Measurements from ENCODE around the gene C6orf89. TPM values are rescaled to one million over a fixed set of nuclear protein-coding genes. Genes with fewer than 3 reads are reported as not detected.

The C6orf89 gene
- total RNA-seq, 1 experiment from 2014 or later = 47.6 TPM

- H3K4me3 ChIP-seq = no peak overlapping the region
- H3K4me1 ChIP-seq (replicated peaks) = peaks cover 13% of the 10 kb centered on the region
- no peak overlapping the region for H3K27ac ChIP-seq
- no peaks in the 10 kb centered on the region for H3K27me3 ChIP-seq (replicated peaks)
- H3K9me3 ChIP-seq (replicated peaks) = no peaks in the 10 kb centered on the region
- DNase-seq (ENCODE audit: low read depth in 1 of 2, low spot score in 2 of 2) = no peak
- no peaks in the 10 kb centered on the region for H3K36me3 ChIP-seq
These were observed 74.0 kb downstream of the C6orf89 start for GRCh38 chr6:36959555-36960250.

DNA sequence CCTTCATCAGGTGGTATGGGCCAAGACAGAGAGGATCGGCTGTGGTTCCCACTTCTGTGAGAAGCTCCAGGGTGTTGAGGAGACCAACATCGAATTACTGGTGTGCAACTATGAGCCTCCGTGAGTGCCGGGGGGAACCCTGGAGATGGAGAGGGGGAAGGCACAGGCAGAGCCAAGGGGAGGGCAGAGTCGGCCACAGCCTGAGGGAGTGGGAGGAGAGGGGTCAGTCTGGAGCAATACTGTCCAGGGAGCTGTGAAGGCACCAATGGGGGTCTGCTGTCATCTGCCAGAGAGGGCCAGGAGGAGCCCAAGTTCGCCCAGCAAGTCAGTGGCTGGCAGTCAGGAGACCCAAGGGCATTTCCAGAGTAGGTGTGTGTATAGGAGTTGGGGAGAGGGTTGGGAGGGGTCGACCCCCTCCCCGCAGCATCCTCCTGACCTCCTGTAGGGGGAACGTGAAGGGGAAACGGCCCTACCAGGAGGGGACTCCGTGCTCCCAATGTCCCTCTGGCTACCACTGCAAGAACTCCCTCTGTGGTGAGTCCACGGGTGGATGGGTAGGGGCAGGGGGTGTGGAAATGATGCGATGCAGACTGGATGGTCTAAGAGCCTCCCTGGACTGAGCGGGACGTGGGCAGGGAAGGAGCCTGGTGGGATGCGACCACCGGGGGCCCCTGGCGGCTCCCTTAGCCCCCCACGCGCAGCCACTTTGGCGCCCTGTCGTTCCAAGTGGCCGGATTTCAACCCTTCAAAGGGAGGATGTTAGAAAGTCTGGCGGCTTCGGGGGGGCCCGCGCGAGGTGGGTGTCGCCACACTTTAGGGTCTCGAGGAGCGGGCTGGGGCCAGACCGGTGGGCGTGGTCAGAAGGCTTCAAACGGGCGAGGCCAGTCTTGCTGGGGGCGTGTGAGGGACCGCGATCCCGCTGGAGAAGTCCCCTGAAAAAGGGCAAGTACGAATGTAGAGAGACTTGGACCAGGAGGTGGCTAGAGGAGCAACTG lies 76.0 kb downstream of the C6orf89 start:
- peaks cover 13% of the 10 kb centered on the region for H3K4me1 ChIP-seq (replicated peaks)
- DNase-seq (ENCODE audit: low read depth in 1 of 2, low spot score in 2 of 2) = no peak
- H3K36me3 ChIP-seq = peaks cover under 1% of the 10 kb centered on the region
- no peak overlapping the region for H3K4me3 ChIP-seq
- H3K9me3 ChIP-seq (replicated peaks) = no peaks in the 10 kb centered on the region
- no peaks in the 10 kb centered on the region for H3K27me3 ChIP-seq (replicated peaks)
- H3K27ac ChIP-seq = no peak overlapping the region

- peaks cover 12% of the 10 kb centered on the region for H3K36me3 ChIP-seq
- H3K4me3 ChIP-seq = no peak overlapping the region
- H3K9me3 ChIP-seq (replicated peaks) = no peaks in the 10 kb centered on the region
- H3K4me1 ChIP-seq (replicated peaks) = peaks cover 13% of the 10 kb centered on the region
- H3K27ac ChIP-seq = no peak overlapping the region
- no peak for DNase-seq (ENCODE audit: low read depth in 1 of 2, low spot score in 2 of 2)
- no peaks in the 10 kb centered on the region for H3K27me3 ChIP-seq (replicated peaks)
These were observed 77.1 kb downstream of the C6orf89 start for GRCh38 chr6:36962874-36963273.

DNA sequence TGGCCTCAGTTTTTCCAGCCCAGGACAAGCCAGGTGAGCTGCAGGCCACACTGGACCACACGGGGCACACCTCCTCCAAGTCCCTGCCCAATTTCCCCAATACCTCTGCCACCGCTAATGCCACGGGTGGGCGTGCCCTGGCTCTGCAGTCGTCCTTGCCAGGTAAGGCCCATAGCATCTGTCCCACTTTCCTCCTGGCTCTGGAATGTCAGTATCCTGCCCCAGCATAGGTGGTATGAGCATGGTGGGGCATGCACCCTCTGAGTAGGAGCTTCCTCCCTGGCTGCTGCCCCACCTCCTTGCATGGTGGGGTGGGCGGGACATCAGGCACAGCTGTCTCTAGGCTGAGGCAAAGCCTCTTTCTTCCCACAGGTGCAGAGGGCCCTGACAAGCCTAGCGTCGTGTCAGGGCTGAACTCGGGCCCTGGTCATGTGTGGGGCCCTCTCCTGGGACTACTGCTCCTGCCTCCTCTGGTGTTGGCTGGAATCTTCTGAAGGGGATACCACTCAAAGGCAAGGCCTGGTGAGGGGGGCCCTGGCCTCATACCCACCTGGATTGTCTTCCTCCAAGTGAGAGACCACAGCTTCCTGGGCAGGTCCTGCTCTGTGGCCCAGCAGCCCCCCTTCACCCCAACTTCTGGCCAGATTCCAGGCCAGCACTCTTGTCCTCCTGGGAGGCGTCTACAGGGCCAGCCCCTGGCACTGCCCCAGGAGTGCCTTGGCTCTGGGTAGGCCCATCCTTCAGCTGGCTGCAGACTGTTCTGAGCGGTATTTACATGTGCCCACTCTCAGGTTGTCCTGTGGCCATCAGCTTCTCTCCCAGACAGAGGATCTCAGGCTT lies 77.9 kb downstream of the C6orf89 start:
- Histone ChIP-seq H3K27ac (no peak overlapping the region), H3K4me3 (no peak overlapping the region), H3K36me3 (peaks cover 20% of the 10 kb centered on the region), H3K9me3 (replicated peaks) (no peaks in the 10 kb centered on the region), H3K27me3 (replicated peaks) (no peaks in the 10 kb centered on the region), H3K4me1 (replicated peaks) (peaks cover 13% of the 10 kb centered on the region)
- DNase-seq (ENCODE audit: low read depth in 1 of 2, low spot score in 2 of 2) = no peak

GRCh38 chr6:36964349-36964748 lies 78.6 kb downstream of the C6orf89 start:
- H3K36me3 ChIP-seq = peaks cover 27% of the 10 kb centered on the region

DNA sequence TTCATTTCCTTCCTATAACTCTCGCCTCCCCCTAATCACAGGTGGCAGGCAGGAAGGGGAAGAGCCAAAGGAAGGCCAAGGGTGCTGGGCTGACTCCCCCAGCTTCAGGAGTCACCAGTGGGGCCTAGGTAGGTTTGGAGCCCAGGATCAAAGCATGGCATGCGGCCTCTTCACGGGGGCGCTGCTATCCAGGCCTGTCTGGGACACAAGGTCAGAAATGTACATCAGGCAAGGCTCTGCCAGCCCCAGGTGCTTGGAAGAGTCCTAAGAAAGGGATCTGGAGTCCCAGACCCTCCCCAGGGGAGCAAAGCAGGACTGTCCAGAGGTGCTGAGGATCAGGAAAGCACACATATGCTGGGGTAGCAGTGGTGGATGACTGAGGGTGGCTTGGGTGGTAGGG lies 79.2 kb downstream of the C6orf89 start:
- Histone ChIP-seq H3K4me3 (no peak overlapping the region), H3K36me3 (peaks cover 33% of the 10 kb centered on the region), H3K4me1 (replicated peaks) (peaks cover 13% of the 10 kb centered on the region), H3K27ac (no peak overlapping the region), H3K27me3 (replicated peaks) (no peaks in the 10 kb centered on the region), H3K9me3 (replicated peaks) (no peaks in the 10 kb centered on the region)
- DNase-seq (ENCODE audit: low read depth in 1 of 2, low spot score in 2 of 2) = no peak

More at GRCh38 chr6:36964349-36964748, 78.6 kb downstream of the C6orf89 start:
- Histone ChIP-seq H3K27me3 (replicated peaks) (no peaks in the 10 kb centered on the region), H3K27ac (no peak overlapping the region), H3K4me1 (replicated peaks) (peaks cover 13% of the 10 kb centered on the region), H3K9me3 (replicated peaks) (no peaks in the 10 kb centered on the region), H3K4me3 (no peak overlapping the region)
- DNase-seq (ENCODE audit: low read depth in 1 of 2, low spot score in 2 of 2) = no peak

GRCh38 chr6:36967301-36967700 lies 81.5 kb downstream of the C6orf89 start:
- no peak overlapping the region for H3K4me3 ChIP-seq
- no peak for DNase-seq (ENCODE audit: low read depth in 1 of 2, low spot score in 2 of 2)
- no peak overlapping the region for H3K27ac ChIP-seq
- H3K4me1 ChIP-seq (replicated peaks) = no peaks in the 10 kb centered on the region
- H3K27me3 ChIP-seq (replicated peaks) = no peaks in the 10 kb centered on the region
- H3K9me3 ChIP-seq (replicated peaks) = no peaks in the 10 kb centered on the region
- peaks cover 57% of the 10 kb centered on the region for H3K36me3 ChIP-seq

- H3K9me3 ChIP-seq (replicated peaks) = no peaks in the 10 kb centered on the region
- H3K27me3 ChIP-seq (replicated peaks) = no peaks in the 10 kb centered on the region
- peaks cover 61% of the 10 kb centered on the region for H3K36me3 ChIP-seq
- H3K27ac ChIP-seq = no peak overlapping the region
- H3K4me3 ChIP-seq = no peak overlapping the region
- DNase-seq (ENCODE audit: low read depth in 1 of 2, low spot score in 2 of 2) = no peak
- no peaks in the 10 kb centered on the region for H3K4me1 ChIP-seq (replicated peaks)
These were observed 82.0 kb downstream of the C6orf89 start for GRCh38 chr6:36967757-36968156.

GRCh38 chr6:36968266-36968977 lies 82.7 kb downstream of the C6orf89 start:
- no peak overlapping the region for H3K4me3 ChIP-seq
- no peak for DNase-seq (ENCODE audit: low read depth in 1 of 2, low spot score in 2 of 2)
- no peaks in the 10 kb centered on the region for H3K27me3 ChIP-seq (replicated peaks)
- no peaks in the 10 kb centered on the region for H3K4me1 ChIP-seq (replicated peaks)
- H3K9me3 ChIP-seq (replicated peaks) = no peaks in the 10 kb centered on the region
- no peak overlapping the region for H3K27ac ChIP-seq
- peaks cover 68% of the 10 kb centered on the region for H3K36me3 ChIP-seq

- no peak for DNase-seq (ENCODE audit: low read depth in 1 of 2, low spot score in 2 of 2)
- peaks cover 76% of the 10 kb centered on the region for H3K36me3 ChIP-seq
- H3K27ac ChIP-seq = no peak overlapping the region
- no peaks in the 10 kb centered on the region for H3K27me3 ChIP-seq (replicated peaks)
- no peaks in the 10 kb centered on the region for H3K4me1 ChIP-seq (replicated peaks)
- no peak overlapping the region for H3K4me3 ChIP-seq
- H3K9me3 ChIP-seq (replicated peaks) = no peaks in the 10 kb centered on the region
These were observed 83.5 kb downstream of the C6orf89 start for GRCh38 chr6:36969240-36969691.

- H3K36me3 ChIP-seq = peaks cover 86% of the 10 kb centered on the region
- H3K27ac ChIP-seq = no peak overlapping the region
These were observed 84.5 kb downstream of the C6orf89 start for GRCh38 chr6:36969988-36970891.

More at GRCh38 chr6:36969988-36970891, 84.5 kb downstream of the C6orf89 start:
- Histone ChIP-seq H3K27me3 (replicated peaks) (no peaks in the 10 kb centered on the region), H3K4me3 (no peak overlapping the region), H3K4me1 (replicated peaks) (no peaks in the 10 kb centered on the region), H3K9me3 (replicated peaks) (no peaks in the 10 kb centered on the region)
- no peak for DNase-seq (ENCODE audit: low read depth in 1 of 2, low spot score in 2 of 2)

Data from SJSA1 (cell line).